HEK293 (cell line): ENCODE data around the gene MINPP1.

Source experiments
- CTCF ChIA-PET: fragments of 350-600 bp; formaldehyde crosslinking; extraction: SDS; loops from one replicate; lab custom pipeline; 2021; ENCODE audit warnings: antibody characterized with exemption; lab: Yijun Ruan, JAX
- POLR2A ChIA-PET: fragments of 300-600 bp; formaldehyde crosslinking; extraction: SDS; loops from one replicate; lab custom pipeline; 2020; ENCODE audit warnings: antibody characterized with exemption, inconsistent platforms; lab: Yijun Ruan, JAX
- H3K27ac ChIP-seq: fragments of 200-500 bp; sonication (Bioruptor generic); 2 replicates; pipeline ENCODE4 v1.5.1; 2014; ENCODE audit warnings: low read depth, low read length, control low read depth, inconsistent platforms; ENCODE audit errors: extremely low read depth
- H3K36me3 ChIP-seq, 2 experiments: fragments of 200-500 bp in 1 of 2; sonication (Bioruptor generic) in 1 of 2; 1 replicate in 1 of 2; 2 replicates in 1 of 2; pipeline ENCODE4 v1.5.1; 2014 to 2017; ENCODE audit warnings: inconsistent platforms in 2 of 2, low read length in 2 of 2; ENCODE audit not compliant: control insufficient read depth in 2 of 2, insufficient read depth in 1 of 2
- H3K4me1 ChIP-seq: fragments of 200-500 bp; sonication (Bioruptor generic); 2 replicates; pipeline ENCODE4 v1.5.1; 2014; ENCODE audit warnings: mild to moderate bottlenecking, low read length, inconsistent platforms; ENCODE audit not compliant: control insufficient read depth, insufficient read depth
- H3K4me3 ChIP-seq: 2 replicates; pipeline ENCODE4 v1.5.1; 2011; ENCODE audit warnings: low read depth, mild to moderate bottlenecking, control low read depth, low read length, moderate library complexity
- H3K9me3 ChIP-seq: fragments of 200-500 bp; sonication (Bioruptor generic); 2 replicates; pipeline ENCODE4 v1.5.1; 2014; ENCODE audit warnings: low read depth, low read length, inconsistent platforms; ENCODE audit not compliant: control insufficient read depth, insufficient read depth
- GFI1B ChIP-seq: fragments of 450-650 bp; formaldehyde crosslinking; IDR thresholded peaks from 2 replicates; pipeline ENCODE4 v1.5.1; 2016; ENCODE audit warnings: missing biosample characterization, missing genetic modification characterization
- GLI2 ChIP-seq: fragments of 450-650 bp; formaldehyde crosslinking; IDR thresholded peaks from 2 replicates; pipeline ENCODE4; 2017; ENCODE audit warnings: missing biosample characterization, missing genetic modification characterization, low read depth, borderline replicate concordance
- GLIS2 ChIP-seq: fragments of 450-650 bp; formaldehyde crosslinking; IDR thresholded peaks from 2 replicates; pipeline ENCODE4 v1.5.1; 2016; ENCODE audit warnings: missing biosample characterization, missing genetic modification characterization
- RBAK ChIP-seq: fragments of 450-650 bp; formaldehyde crosslinking; IDR thresholded peaks from 2 replicates; pipeline ENCODE4 v1.5.1; 2016; ENCODE audit warnings: missing biosample characterization, missing genetic modification characterization
- TCF7L2 ChIP-seq: IDR thresholded peaks from 2 replicates; pipeline ENCODE4 v1.6.1; 2011; ENCODE audit warnings: low read depth, mild to moderate bottlenecking, inconsistent platforms, low read length, moderate library complexity, borderline replicate concordance
- ZBTB17 ChIP-seq: fragments of 450-650 bp; formaldehyde crosslinking; IDR thresholded peaks from 2 replicates; pipeline ENCODE4 v1.5.1; 2016; ENCODE audit warnings: missing biosample characterization, missing genetic modification characterization
- ZBTB20 ChIP-seq: fragments of 450-650 bp; formaldehyde crosslinking; IDR thresholded peaks from 2 replicates; pipeline ENCODE4 v1.5.1; 2016; ENCODE audit warnings: missing biosample characterization, missing genetic modification characterization
- ZFHX2 ChIP-seq: fragments of 450-650 bp; formaldehyde crosslinking; conservative IDR thresholded peaks from 2 replicates; pipeline ENCODE4 v1.5.1; 2016; ENCODE audit warnings: missing biosample characterization, missing genetic modification characterization
- ZIC2 ChIP-seq: fragments of 450-650 bp; formaldehyde crosslinking; IDR thresholded peaks from 2 replicates; pipeline ENCODE4 v1.5.1; 2016; ENCODE audit warnings: missing biosample characterization, missing genetic modification characterization
- ZNF138 ChIP-seq: fragments of 450-650 bp; formaldehyde crosslinking; IDR thresholded peaks from 2 replicates; pipeline ENCODE4 v1.5.1; 2016; ENCODE audit warnings: missing biosample characterization, missing genetic modification characterization, borderline replicate concordance
- ZNF223 ChIP-seq: fragments of 450-650 bp; formaldehyde crosslinking; IDR thresholded peaks from 2 replicates; pipeline ENCODE4 v1.5.1; 2016; ENCODE audit warnings: missing biosample characterization, missing genetic modification characterization
- ZNF324 ChIP-seq: fragments of 450-650 bp; formaldehyde crosslinking; IDR thresholded peaks from 2 replicates; pipeline ENCODE4 v1.5.1; 2016; ENCODE audit warnings: missing biosample characterization, missing genetic modification characterization
- ZNF394 ChIP-seq: fragments of 450-650 bp; formaldehyde crosslinking; IDR thresholded peaks from 2 replicates; pipeline ENCODE4 v1.5.1; 2016; ENCODE audit warnings: missing biosample characterization, missing genetic modification characterization, mild to moderate bottlenecking, moderate library complexity, borderline replicate concordance
- ZNF473 ChIP-seq: fragments of 450-650 bp; formaldehyde crosslinking; IDR thresholded peaks from 2 replicates; pipeline ENCODE4 v1.5.1; 2017; ENCODE audit warnings: missing biosample characterization, missing genetic modification characterization
- ZNF600 ChIP-seq: fragments of 450-650 bp; formaldehyde crosslinking; IDR thresholded peaks from 2 replicates; pipeline ENCODE4 v1.5.1; 2016; ENCODE audit warnings: missing biosample characterization, missing genetic modification characterization
- ZNF654 ChIP-seq: fragments of 450-650 bp; formaldehyde crosslinking; IDR thresholded peaks from 2 replicates; pipeline ENCODE4 v1.5.1; 2016; ENCODE audit warnings: low read depth, missing biosample characterization, missing genetic modification characterization
- ZNF677 ChIP-seq: fragments of 450-650 bp; IDR thresholded peaks from 2 replicates; pipeline ENCODE4 v1.5.0; 2018; ENCODE audit warnings: missing biosample characterization, mild to moderate bottlenecking, missing genetic modification characterization, moderate library complexity
- ZNF785 ChIP-seq: fragments of 450-650 bp; formaldehyde crosslinking; IDR thresholded peaks from 2 replicates; pipeline ENCODE4 v1.5.1; 2016; ENCODE audit warnings: missing biosample characterization, missing genetic modification characterization
- ZXDB ChIP-seq: fragments of 450-650 bp; formaldehyde crosslinking; IDR thresholded peaks from 2 replicates; pipeline ENCODE4 v1.5.1; 2016; ENCODE audit warnings: missing biosample characterization, missing genetic modification characterization
- TF ChIP-seq, protein P1 (sequence below): fragments of 450-650 bp; formaldehyde crosslinking; IDR thresholded peaks from 2 replicates; pipeline ENCODE4 v1.5.1; 2017; ENCODE audit warnings: missing biosample characterization, missing genetic modification characterization
- TF ChIP-seq, protein P2 (sequence below): fragments of 450-650 bp; formaldehyde crosslinking; IDR thresholded peaks from 2 replicates; pipeline ENCODE4 v1.5.1; 2017; ENCODE audit warnings: missing biosample characterization, missing genetic modification characterization
- TF ChIP-seq, protein P3 (sequence below): fragments of 450-650 bp; formaldehyde crosslinking; IDR thresholded peaks from 2 replicates; pipeline ENCODE4 v1.5.1; 2016; ENCODE audit warnings: missing biosample characterization, missing genetic modification characterization, borderline replicate concordance
- TF ChIP-seq, protein P4 (sequence below): fragments of 450-650 bp; formaldehyde crosslinking; IDR thresholded peaks from 2 replicates; pipeline ENCODE4 v1.5.1; 2016; ENCODE audit warnings: missing biosample characterization, missing genetic modification characterization
- TF ChIP-seq, protein P5 (sequence below): fragments of 450-650 bp; formaldehyde crosslinking; IDR thresholded peaks from 2 replicates; pipeline ENCODE4 v1.5.1; 2016; ENCODE audit warnings: missing biosample characterization, missing genetic modification characterization

The MINPP1 gene

DNA sequence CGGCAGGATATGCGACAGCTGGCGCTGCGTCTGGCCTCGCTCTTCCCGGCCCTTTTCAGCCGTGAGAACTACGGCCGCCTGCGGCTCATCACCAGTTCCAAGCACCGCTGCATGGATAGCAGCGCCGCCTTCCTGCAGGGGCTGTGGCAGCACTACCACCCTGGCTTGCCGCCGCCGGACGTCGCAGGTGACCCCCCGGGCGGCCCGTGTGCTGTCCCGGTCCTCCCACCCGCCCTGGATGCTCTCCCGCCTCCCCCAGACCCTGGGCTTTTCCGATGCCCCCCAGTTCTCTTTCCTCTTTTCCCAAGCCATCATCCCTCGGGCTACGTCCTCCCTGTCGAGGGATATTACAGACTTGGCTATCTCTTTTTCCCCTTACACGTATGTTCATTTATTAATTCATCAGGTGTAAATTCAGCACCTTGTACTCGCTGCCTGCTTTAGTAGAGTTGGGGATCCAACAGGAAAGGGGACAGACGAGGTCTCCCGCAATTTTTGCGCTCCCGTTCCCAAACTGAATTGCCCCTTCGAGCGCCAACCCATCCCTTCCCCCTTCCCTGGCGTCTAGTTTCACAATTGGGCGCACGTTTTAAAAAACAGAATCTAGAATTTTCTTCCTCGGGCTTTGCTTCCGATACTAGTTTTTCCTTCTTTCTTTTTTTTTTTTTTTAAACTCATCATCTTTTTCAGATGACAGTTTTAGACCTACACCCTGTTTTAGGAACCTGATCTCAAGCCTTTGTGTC lies 846 bp downstream of the MINPP1 start (continued):
- TF ChIP-seq, protein P1, sequence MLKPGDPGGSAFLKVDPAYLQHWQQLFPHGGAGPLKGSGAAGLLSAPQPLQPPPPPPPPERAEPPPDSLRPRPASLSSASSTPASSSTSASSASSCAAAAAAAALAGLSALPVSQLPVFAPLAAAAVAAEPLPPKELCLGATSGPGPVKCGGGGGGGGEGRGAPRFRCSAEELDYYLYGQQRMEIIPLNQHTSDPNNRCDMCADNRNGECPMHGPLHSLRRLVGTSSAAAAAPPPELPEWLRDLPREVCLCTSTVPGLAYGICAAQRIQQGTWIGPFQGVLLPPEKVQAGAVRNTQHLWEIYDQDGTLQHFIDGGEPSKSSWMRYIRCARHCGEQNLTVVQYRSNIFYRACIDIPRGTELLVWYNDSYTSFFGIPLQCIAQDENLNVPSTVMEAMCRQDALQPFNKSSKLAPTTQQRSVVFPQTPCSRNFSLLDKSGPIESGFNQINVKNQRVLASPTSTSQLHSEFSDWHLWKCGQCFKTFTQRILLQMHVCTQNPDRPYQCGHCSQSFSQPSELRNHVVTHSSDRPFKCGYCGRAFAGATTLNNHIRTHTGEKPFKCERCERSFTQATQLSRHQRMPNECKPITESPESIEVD (tag by site-specific recombination): 0 out of 2 replicates have a peak, but pooled peaks have one; percentile 16
- TF ChIP-seq GFI1B (tag by site-specific recombination): no peak
- no peak for TF ChIP-seq ZNF600 (tag by site-specific recombination)
- no peak for TF ChIP-seq ZBTB20
- TF ChIP-seq, protein P2, sequence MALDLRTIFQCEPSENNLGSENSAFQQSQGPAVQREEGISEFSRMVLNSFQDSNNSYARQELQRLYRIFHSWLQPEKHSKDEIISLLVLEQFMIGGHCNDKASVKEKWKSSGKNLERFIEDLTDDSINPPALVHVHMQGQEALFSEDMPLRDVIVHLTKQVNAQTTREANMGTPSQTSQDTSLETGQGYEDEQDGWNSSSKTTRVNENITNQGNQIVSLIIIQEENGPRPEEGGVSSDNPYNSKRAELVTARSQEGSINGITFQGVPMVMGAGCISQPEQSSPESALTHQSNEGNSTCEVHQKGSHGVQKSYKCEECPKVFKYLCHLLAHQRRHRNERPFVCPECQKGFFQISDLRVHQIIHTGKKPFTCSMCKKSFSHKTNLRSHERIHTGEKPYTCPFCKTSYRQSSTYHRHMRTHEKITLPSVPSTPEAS: no peak
- no peak for TF ChIP-seq ZNF785 (tag by site-specific recombination)
- no peak for TF ChIP-seq ZFHX2 (tag by site-specific recombination)
- no peak for TF ChIP-seq ZNF394 (tag by site-specific recombination)
- no peak for TF ChIP-seq RBAK
- peak; percentile 70 for TF ChIP-seq ZXDB (tag by site-specific recombination)
- TF ChIP-seq, protein P3, sequence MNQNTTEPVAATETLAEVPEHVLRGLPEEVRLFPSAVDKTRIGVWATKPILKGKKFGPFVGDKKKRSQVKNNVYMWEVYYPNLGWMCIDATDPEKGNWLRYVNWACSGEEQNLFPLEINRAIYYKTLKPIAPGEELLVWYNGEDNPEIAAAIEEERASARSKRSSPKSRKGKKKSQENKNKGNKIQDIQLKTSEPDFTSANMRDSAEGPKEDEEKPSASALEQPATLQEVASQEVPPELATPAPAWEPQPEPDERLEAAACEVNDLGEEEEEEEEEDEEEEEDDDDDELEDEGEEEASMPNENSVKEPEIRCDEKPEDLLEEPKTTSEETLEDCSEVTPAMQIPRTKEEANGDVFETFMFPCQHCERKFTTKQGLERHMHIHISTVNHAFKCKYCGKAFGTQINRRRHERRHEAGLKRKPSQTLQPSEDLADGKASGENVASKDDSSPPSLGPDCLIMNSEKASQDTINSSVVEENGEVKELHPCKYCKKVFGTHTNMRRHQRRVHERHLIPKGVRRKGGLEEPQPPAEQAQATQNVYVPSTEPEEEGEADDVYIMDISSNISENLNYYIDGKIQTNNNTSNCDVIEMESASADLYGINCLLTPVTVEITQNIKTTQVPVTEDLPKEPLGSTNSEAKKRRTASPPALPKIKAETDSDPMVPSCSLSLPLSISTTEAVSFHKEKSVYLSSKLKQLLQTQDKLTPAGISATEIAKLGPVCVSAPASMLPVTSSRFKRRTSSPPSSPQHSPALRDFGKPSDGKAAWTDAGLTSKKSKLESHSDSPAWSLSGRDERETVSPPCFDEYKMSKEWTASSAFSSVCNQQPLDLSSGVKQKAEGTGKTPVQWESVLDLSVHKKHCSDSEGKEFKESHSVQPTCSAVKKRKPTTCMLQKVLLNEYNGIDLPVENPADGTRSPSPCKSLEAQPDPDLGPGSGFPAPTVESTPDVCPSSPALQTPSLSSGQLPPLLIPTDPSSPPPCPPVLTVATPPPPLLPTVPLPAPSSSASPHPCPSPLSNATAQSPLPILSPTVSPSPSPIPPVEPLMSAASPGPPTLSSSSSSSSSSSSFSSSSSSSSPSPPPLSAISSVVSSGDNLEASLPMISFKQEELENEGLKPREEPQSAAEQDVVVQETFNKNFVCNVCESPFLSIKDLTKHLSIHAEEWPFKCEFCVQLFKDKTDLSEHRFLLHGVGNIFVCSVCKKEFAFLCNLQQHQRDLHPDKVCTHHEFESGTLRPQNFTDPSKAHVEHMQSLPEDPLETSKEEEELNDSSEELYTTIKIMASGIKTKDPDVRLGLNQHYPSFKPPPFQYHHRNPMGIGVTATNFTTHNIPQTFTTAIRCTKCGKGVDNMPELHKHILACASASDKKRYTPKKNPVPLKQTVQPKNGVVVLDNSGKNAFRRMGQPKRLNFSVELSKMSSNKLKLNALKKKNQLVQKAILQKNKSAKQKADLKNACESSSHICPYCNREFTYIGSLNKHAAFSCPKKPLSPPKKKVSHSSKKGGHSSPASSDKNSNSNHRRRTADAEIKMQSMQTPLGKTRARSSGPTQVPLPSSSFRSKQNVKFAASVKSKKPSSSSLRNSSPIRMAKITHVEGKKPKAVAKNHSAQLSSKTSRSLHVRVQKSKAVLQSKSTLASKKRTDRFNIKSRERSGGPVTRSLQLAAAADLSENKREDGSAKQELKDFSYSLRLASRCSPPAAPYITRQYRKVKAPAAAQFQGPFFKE (tag by site-specific recombination): peak; percentile 8; the same call in 1 of the 2 replicates
- TF ChIP-seq GLIS2: peak; percentile 76
- TF ChIP-seq TCF7L2: no peak

DNA sequence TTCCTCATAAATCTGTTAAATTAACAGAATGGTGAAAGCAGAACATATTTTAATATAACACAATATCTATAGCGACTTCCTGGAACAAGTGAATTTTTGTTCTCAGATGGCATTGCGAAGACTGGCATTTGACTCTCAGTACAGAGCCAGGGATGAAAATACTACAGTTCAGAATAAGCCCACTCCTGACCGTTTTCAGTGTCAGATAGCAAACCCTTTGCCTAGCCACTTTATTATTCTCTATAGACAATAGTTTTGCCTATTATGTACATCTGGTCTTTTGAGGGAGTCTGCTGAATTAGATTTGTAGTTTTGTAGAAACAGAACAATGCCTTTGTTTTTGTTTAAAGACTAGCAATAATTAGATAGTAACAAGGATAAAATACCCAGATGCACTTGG lies 2.3 kb downstream of the MINPP1 start:
- Histone ChIP-seq H3K4me1 (peaks cover 4% of the 10 kb centered on the region; the same call in 1 of the 2 replicates), H3K9me3 (no peaks in the 10 kb centered on the region), H3K4me3 (peak overlapping the region; percentile 99), H3K36me3 (peaks cover 24 to 29% of the 10 kb centered on the region in 2 experiments), H3K27ac (no peak overlapping the region)
- CTCF ChIA-PET: interaction anchor here (1.0 kb wide), 1 partner anchor 228 kb away, joined by 3 read pairs; no protein-coding TSS in a partner anchor
- POLR2A ChIA-PET: no interaction called here
- no peak for TF ChIP-seq ZNF223 (tag by site-specific recombination)
- TF ChIP-seq, protein P4, sequence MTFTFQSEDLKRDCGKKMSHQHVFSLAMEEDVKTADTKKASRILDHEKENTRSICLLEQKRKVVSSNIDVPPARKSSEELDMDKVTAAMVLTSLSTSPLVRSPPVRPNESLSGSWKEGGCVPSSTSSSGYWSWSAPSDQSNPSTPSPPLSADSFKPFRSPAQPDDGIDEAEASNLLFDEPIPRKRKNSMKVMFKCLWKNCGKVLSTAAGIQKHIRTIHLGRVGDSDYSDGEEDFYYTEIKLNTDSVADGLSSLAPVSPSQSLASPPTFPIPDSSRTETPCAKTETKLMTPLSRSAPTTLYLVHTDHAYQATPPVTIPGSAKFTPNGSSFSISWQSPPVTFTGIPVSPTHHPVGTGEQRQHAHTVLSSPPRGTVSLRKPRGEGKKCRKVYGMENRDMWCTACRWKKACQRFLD (tag by site-specific recombination): no peak
- TF ChIP-seq ZNF677: no peak
- no peak for TF ChIP-seq ZNF138 (tag by site-specific recombination)
- TF ChIP-seq, protein P5, sequence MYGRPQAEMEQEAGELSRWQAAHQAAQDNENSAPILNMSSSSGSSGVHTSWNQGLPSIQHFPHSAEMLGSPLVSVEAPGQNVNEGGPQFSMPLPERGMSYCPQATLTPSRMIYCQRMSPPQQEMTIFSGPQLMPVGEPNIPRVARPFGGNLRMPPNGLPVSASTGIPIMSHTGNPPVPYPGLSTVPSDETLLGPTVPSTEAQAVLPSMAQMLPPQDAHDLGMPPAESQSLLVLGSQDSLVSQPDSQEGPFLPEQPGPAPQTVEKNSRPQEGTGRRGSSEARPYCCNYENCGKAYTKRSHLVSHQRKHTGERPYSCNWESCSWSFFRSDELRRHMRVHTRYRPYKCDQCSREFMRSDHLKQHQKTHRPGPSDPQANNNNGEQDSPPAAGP (tag by site-specific recombination): no peak
- no peak for TF ChIP-seq ZIC2 (tag by site-specific recombination)
- TF ChIP-seq GLI2: no peak
- TF ChIP-seq ZNF394 (tag by site-specific recombination): no peak
- no peak for TF ChIP-seq ZNF473 (tag by site-specific recombination)
- no peak for TF ChIP-seq ZNF654 (tag by site-specific recombination)
- no peak for TF ChIP-seq ZBTB17
- no peak for TF ChIP-seq ZNF324 (tag by site-specific recombination)
